Kidney (tissue), 14 donors: ENCODE data around the gene DPH6. TPM values are rescaled to one million over a fixed set of nuclear protein-coding genes. Genes with fewer than 3 reads are reported as not detected.

Experiments
- DNase-seq, 5 donors: peaks; one replicate each; pipeline ENCODE4 v3.0.0-alpha.2; 2013 to 2020
- FAIRE-seq: peaks from 2 replicates; lab custom pipeline; 2012; peaks lifted over from hg19 to GRCh38; lab: Jason Lieb, UNC
- H3K27ac ChIP-seq, 2 donors: one replicate each; pipeline ENCODE4 v1.7.0; 2013; ENCODE audit warnings: low read depth in 2 of 2, low read length in 2 of 2, inconsistent platforms in 1 of 2
- H3K27me3 ChIP-seq: one replicate; pipeline ENCODE4 v1.7.1; 2013; ENCODE audit warnings: low read length, inconsistent platforms; ENCODE audit not compliant: control insufficient read depth, insufficient read depth
- H3K36me3 ChIP-seq, 3 donors: one replicate each; pipeline versions ENCODE4 v1.7.0 to v1.7.1; 2013; ENCODE audit warnings: low read length in 3 of 3, control low read depth in 1 of 3, inconsistent platforms in 1 of 3; ENCODE audit not compliant: insufficient read depth in 3 of 3, control insufficient read depth in 2 of 3
- H3K4me1 ChIP-seq, 3 donors: one replicate each; pipeline versions ENCODE4 v1.7.0 to v1.7.1; 2013; ENCODE audit warnings: low read length in 3 of 3, inconsistent platforms in 1 of 3, low read depth in 1 of 3; ENCODE audit not compliant: control insufficient read depth in 2 of 3, insufficient read depth in 2 of 3
- H3K4me3 ChIP-seq, 3 donors: one replicate each; pipeline versions ENCODE4 v1.7.0 to v1.8.1; 2013; ENCODE audit warnings: low read length in 3 of 3, control low read depth in 1 of 3, inconsistent platforms in 1 of 3
- H3K9ac ChIP-seq, 3 donors: one replicate each; pipeline versions ENCODE4 v1.7.0 to v1.7.1; 2013; ENCODE audit warnings: low read length in 3 of 3, control low read depth in 1 of 3, inconsistent platforms in 1 of 3
- H3K9me3 ChIP-seq, 3 donors: one replicate each; pipeline versions ENCODE4 v1.7.0 to v1.7.1; 2013; ENCODE audit warnings: low read length in 3 of 3, control low read depth in 1 of 3, inconsistent platforms in 1 of 3; ENCODE audit not compliant: control insufficient read depth in 2 of 3, insufficient read depth in 1 of 3
- intact Hi-C: fragments of 100-400 bp; cut with DNase I; formaldehyde crosslinking; loops from one replicate; pipeline ENCODE4 v1.11.1; 2022
- polyA plus RNA-seq: library from polyadenylated mRNA; stranded (reverse); fragments of 350-450 nt; fragmentation: Illumina TruSeq; extraction: RNeasy Lipid Tissue Mini Kit (QIAGEN cat#74804); gene quantifications from one replicate; pipeline ENCODE4 v1.2.3, GENCODE V29; 2014; ENCODE audit warnings: low read depth, low replicate concordance; ENCODE audit not compliant: insufficient read depth
- total RNA-seq: library from RNA; stranded (reverse); fragmentation: NEBNext Ultra II Directional; extraction: Animal tissue kit (Norgen Biotek cat#: 25700); gene quantifications from one replicate; pipeline ENCODE4 v1.2.1, GENCODE V29; 2021
- TF ChIP-seq, protein P1 (sequence below): IDR thresholded peaks from 3 replicates; pipeline ENCODE4 v1.5.1; 2012; ENCODE audit warnings: mild to moderate bottlenecking, moderate library complexity, borderline replicate concordance; ENCODE audit not compliant: insufficient read depth; ENCODE audit errors: extremely low read depth
- donor health status: control.
- donor health status: control.
- donor health status: control.
- donor health status: control.
- donor health status: control.
- donor health status: DM: yes; HTN: yes; CAD: no.
- donor health status: Normal renal cell carcinoma (clear cell type).

DPH6 gene
- total and polyA plus RNA-seq, 2 donors from 2014 or later: 10.1 to 29.8 TPM

DNA sequence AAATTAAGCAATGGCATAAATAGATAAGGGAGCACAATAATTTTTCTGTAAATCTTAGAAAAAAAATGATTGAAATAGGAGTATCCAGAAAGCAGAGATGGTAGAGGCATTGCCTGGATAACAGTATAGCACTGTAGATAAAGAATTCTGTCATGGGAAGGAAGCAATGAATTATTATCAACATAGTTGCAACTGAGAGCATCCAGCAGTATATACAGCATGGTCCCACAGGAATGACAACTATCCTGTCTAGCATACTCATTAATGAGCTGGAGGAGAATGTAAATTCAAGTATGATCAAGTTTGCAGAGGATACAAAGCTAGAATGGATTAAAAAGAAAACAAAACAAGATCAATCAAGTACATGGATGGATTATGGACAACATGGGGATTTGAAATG, 90.8 kb downstream of the DPH6 start:
- no peak for DNase-seq
- H3K9me3 ChIP-seq: no peaks in the 10 kb centered on the region
- intact Hi-C loops: no loop called here
- H3K4me3 ChIP-seq: no peak overlapping the region
- H3K9ac ChIP-seq: no peak overlapping the region
- no peaks in the 10 kb centered on the region for H3K4me1 ChIP-seq
- no peaks in the 10 kb centered on the region for H3K27me3 ChIP-seq
- TF ChIP-seq, protein P1, sequence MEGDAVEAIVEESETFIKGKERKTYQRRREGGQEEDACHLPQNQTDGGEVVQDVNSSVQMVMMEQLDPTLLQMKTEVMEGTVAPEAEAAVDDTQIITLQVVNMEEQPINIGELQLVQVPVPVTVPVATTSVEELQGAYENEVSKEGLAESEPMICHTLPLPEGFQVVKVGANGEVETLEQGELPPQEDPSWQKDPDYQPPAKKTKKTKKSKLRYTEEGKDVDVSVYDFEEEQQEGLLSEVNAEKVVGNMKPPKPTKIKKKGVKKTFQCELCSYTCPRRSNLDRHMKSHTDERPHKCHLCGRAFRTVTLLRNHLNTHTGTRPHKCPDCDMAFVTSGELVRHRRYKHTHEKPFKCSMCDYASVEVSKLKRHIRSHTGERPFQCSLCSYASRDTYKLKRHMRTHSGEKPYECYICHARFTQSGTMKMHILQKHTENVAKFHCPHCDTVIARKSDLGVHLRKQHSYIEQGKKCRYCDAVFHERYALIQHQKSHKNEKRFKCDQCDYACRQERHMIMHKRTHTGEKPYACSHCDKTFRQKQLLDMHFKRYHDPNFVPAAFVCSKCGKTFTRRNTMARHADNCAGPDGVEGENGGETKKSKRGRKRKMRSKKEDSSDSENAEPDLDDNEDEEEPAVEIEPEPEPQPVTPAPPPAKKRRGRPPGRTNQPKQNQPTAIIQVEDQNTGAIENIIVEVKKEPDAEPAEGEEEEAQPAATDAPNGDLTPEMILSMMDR: no peak
- H3K27ac ChIP-seq: no peak overlapping the region
- FAIRE-seq: no peak
- no peaks in the 10 kb centered on the region for H3K36me3 ChIP-seq

DNA sequence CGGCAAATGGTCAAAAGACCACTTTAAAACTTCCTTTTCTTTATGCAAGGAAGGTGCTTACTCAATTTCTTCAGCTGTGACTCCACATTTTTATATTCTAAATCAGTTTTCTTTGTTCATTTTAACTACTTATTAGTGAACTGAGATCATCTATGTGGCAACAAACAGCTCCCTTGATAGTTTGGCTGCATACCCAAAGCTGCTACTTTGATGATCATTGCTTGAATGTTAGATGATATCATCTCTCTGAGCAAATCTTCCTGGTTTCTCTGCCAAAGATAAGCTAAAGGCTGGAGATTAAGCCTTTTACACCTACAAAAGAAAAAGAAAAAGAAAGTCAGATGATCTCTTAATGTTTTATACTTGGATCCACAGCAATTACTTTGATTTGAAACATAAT, 95.5 kb downstream of the DPH6 start:
- DNase-seq: no peak
- no peak for FAIRE-seq
- H3K27ac ChIP-seq: no peak overlapping the region

DNA sequence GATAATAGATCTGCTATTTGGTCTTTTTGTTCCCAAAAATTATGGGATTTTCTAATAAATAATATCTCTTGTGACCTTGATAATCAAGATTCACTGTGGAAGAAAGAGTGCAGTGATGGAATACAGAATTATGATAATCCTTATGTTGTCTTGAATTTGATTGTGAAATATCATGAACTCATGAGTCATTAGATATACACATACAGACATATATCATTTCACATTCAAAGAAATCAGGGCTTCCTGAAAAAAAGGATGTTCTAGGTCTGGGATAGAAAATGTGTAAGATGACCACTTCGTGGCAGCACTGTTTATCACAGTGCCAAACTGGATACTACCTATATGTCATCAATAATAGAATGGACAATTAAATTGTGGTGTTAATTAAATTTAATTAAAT, 97.7 kb downstream of the DPH6 start:
- FAIRE-seq (no peak), DNase-seq (no peak)
- Histone ChIP-seq H3K9ac (no peak overlapping the region), H3K9me3 (no peaks in the 10 kb centered on the region), H3K27me3 (no peaks in the 10 kb centered on the region), H3K36me3 (no peaks in the 10 kb centered on the region), H3K27ac (no peak overlapping the region), H3K4me3 (no peak overlapping the region), H3K4me1 (no peaks in the 10 kb centered on the region)
- intact Hi-C loops: loop anchor here (10.0 kb wide), 1 partner anchor 153 kb away; no protein-coding TSS in a partner anchor
- TF ChIP-seq, protein P1: no peak

More for the DNA sequence above, 95.5 kb downstream of the DPH6 start:
- Histone ChIP-seq H3K9me3 (no peaks in the 10 kb centered on the region), H3K4me3 (no peak overlapping the region), H3K4me1 (no peaks in the 10 kb centered on the region), H3K9ac (no peak overlapping the region), H3K36me3 (no peaks in the 10 kb centered on the region), H3K27me3 (no peaks in the 10 kb centered on the region)
- intact Hi-C loops: no loop called here
- TF ChIP-seq, protein P1: no peak

DNA sequence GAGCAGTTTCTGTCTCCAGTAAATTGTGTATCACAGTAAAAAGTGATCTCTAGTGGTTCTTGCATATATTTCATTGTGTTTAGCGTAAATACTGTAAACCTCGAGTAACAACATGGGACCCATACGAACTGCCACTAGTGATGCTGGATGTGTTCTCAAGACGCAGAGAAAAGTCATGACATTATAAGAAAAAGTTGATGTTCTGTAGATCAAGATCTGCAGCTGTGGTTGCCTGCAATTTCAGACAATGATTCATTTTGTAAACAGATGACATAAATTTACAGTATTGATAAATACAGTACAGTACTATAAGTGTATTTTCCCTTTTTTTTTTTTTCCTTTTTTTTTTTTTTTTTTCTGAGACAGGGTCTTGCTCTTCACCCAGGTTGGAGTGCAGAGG, 100.1 kb downstream of the DPH6 start:
- FAIRE-seq (no peak), DNase-seq (no peak)
- no peaks in the 10 kb centered on the region for H3K9me3 ChIP-seq
- H3K4me3 ChIP-seq: no peak overlapping the region
- H3K36me3 ChIP-seq: no peaks in the 10 kb centered on the region
- H3K4me1 ChIP-seq: no peaks in the 10 kb centered on the region
- intact Hi-C loops: loop anchor here (10.0 kb wide), 1 partner anchor 151 kb away; no protein-coding TSS in a partner anchor
- H3K27ac ChIP-seq: no peak overlapping the region
- TF ChIP-seq, protein P1: no peak
- no peaks in the 10 kb centered on the region for H3K27me3 ChIP-seq
- H3K9ac ChIP-seq: no peak overlapping the region
